Right atrium auricular region (tissue), 2 donors: ENCODE measurements around the gene MIDN. TPM values are rescaled to one million over a fixed set of nuclear protein-coding genes. Genes with fewer than 3 reads are reported as not detected.

Source experiments
- DNase-seq: peaks from one replicate; pipeline ENCODE4 v3.0.0-alpha.2; 2019; ENCODE audit warnings: low spot score
- H3K27ac ChIP-seq, 2 donors: fragments of 200-600 bp; sonication (generic); 1 replicate in 1 of 2; 2 replicates in 1 of 2; pipeline ENCODE4 v1.5.1; 2016 to 2019
- H3K27me3 ChIP-seq, 2 donors: fragments of 200-600 bp; sonication (generic); one replicate each; pipeline versions ENCODE4 v1.5.1 to v1.6.0; 2017 to 2019
- H3K36me3 ChIP-seq: fragments of 200-600 bp; sonication (generic); one replicate; pipeline ENCODE4 v1.5.1; 2016
- H3K4me1 ChIP-seq, 2 donors: fragments of 200-600 bp; sonication (generic); one replicate each; pipeline versions ENCODE4 v1.5.1 to v1.6.0; 2017 to 2019
- H3K4me3 ChIP-seq, 2 donors: fragments of 200-600 bp; sonication (generic); 1 replicate in 1 of 2; 2 replicates in 1 of 2; pipeline ENCODE4 v1.5.1; 2017 to 2019; ENCODE audit warnings: mild to moderate bottlenecking in 1 of 2, moderate library complexity in 1 of 2
- H3K9me3 ChIP-seq, 2 donors: fragments of 200-600 bp; sonication (generic); one replicate each; pipeline ENCODE4 v1.5.1; 2019
- total RNA-seq, 2 donors: library from RNA; depleted of rRNA; stranded (reverse); fragments of >200 nt; gene quantifications; one replicate each; pipeline ENCODE4 v1.1.0, GENCODE V29; 2016
- TF ChIP-seq, protein P1 (sequence below), 2 donors: fragments of 200-600 bp; sonication (generic); IDR thresholded peaks; one replicate each; pipeline ENCODE4 v1.5.1; 2019; ENCODE audit warnings: antibody characterized with exemption in 2 of 2

Gene MIDN
- total RNA-seq, 2 donors from 2014 or later, result 42.1 to 42.2 TPM

DNA sequence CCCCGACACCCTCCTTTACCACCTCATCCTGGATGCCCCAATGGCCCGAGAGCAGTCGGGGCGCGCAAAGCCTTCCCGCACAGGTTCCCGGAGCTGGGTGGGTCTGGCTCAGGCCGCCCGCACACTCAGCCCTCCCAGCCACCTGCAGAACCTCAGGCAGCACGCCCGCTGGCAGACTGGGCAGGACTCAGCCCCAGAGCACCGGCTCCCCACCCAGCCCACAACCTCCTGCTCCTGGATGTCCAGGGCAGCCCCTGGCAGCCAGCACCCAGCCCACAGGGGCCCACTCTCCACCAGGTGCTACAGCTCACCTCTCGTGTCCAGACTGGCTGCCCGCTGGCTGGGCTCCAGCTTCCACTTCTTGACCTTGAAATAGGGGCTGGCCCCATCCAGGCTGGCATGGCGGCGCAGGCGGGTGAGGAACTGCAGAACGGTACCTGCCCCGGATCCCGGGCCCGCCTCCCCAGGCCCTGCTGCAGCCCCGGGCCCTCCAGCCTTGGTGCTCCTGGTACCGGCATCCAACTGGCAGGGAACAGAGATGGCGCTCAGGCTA is 15.2 kb upstream of the MIDN start:
- Histone ChIP-seq H3K27me3 (no peaks in the 10 kb centered on the region), H3K4me1 (peaks cover 0 to 32% of the 10 kb centered on the region in 2 donors), H3K9me3 (no peaks in the 10 kb centered on the region), H3K27ac (peak overlapping the region; percentile 60 to 70), H3K4me3 (no peak overlapping the region), H3K36me3 (peaks cover 1% of the 10 kb centered on the region)
- no peak for DNase-seq
- TF ChIP-seq, protein P1, sequence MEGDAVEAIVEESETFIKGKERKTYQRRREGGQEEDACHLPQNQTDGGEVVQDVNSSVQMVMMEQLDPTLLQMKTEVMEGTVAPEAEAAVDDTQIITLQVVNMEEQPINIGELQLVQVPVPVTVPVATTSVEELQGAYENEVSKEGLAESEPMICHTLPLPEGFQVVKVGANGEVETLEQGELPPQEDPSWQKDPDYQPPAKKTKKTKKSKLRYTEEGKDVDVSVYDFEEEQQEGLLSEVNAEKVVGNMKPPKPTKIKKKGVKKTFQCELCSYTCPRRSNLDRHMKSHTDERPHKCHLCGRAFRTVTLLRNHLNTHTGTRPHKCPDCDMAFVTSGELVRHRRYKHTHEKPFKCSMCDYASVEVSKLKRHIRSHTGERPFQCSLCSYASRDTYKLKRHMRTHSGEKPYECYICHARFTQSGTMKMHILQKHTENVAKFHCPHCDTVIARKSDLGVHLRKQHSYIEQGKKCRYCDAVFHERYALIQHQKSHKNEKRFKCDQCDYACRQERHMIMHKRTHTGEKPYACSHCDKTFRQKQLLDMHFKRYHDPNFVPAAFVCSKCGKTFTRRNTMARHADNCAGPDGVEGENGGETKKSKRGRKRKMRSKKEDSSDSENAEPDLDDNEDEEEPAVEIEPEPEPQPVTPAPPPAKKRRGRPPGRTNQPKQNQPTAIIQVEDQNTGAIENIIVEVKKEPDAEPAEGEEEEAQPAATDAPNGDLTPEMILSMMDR (IDR thresholded peaks at IDR 0.05), result no peak

DNA sequence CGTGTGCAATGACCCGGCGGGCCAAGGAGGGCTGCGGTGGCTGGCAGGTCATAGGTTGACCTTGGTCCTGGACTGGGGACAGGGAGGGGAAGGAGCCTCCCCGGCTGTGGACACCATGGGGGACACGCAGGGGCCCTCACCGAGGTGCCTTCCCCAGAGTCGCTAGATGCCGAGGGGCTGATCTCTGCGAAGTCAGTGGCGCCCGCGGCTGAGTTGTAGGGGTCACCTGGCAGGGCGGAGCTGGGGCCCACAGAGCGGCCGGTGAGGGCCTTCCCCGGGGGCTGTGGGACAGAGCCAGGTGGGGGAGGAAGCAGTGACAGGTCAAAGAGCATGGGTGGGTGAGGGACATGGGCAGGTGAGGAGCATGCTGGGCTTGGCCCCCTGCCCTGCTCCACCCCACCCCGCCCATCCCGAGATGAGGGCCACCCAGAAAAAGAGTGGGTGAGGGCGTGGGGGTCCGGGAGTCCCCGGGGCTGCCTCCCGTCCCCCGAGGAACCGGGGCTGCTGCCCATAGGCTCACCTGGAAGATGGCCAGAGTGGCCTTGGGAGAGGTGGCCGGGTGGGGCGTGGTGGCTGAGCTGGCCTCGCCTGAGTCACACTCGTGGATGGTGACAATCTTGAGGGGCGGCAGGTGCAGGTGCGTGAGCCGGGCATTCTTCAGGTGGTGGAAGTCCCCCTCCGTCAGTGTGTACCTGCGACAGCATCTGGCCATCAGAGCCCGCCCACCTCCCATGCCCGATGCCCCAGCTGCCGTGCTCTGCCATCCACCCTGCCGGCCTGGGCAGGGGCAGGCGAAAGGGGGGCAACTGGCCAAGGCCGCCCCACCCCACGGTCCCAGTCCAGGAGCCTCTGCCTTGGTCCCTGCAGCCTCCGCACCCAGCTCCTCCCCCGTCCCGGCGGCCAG is 14.1 kb upstream of the MIDN start:
- no peak for DNase-seq
- no peaks in the 10 kb centered on the region for H3K36me3 ChIP-seq
- peaks cover 0 to 35% of the 10 kb centered on the region in 2 donors for H3K4me1 ChIP-seq
- H3K9me3 ChIP-seq, result no peaks in the 10 kb centered on the region
- TF ChIP-seq, protein P1 (IDR thresholded peaks at IDR 0.05), result no peak
- no peaks in the 10 kb centered on the region for H3K27me3 ChIP-seq
- no peak overlapping the region for H3K27ac ChIP-seq
- H3K4me3 ChIP-seq, result no peak overlapping the region

DNA sequence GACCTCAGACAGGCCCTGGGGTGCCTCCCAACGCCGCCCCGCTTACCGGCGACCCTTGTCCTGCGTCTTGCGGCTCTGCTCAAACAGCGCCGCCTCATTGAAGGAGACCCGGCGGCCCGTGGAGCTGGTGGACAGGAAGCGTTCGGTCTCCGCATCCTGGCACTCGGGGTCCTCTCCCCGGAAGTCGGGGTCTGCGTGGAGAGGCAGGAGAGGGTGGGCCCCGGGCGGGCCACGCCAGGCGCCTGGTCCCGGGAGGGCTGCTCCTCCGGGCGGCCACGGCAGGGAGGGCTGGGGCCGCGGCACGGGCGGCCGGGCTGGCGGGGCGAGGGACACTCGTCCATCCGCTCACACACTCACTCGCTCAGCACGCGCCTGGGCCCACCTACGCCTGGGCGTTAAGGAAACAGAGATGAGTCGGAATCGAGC is 13.4 kb upstream of the MIDN start:
- Histone ChIP-seq H3K36me3 (no peaks in the 10 kb centered on the region), H3K27me3 (no peaks in the 10 kb centered on the region), H3K9me3 (no peaks in the 10 kb centered on the region), H3K27ac (no peak overlapping the region), H3K4me1 (peaks cover 0 to 38% of the 10 kb centered on the region in 2 donors), H3K4me3 (no peak overlapping the region)
- TF ChIP-seq, protein P1 (IDR thresholded peaks at IDR 0.05), result no peak
- no peak for DNase-seq

DNA sequence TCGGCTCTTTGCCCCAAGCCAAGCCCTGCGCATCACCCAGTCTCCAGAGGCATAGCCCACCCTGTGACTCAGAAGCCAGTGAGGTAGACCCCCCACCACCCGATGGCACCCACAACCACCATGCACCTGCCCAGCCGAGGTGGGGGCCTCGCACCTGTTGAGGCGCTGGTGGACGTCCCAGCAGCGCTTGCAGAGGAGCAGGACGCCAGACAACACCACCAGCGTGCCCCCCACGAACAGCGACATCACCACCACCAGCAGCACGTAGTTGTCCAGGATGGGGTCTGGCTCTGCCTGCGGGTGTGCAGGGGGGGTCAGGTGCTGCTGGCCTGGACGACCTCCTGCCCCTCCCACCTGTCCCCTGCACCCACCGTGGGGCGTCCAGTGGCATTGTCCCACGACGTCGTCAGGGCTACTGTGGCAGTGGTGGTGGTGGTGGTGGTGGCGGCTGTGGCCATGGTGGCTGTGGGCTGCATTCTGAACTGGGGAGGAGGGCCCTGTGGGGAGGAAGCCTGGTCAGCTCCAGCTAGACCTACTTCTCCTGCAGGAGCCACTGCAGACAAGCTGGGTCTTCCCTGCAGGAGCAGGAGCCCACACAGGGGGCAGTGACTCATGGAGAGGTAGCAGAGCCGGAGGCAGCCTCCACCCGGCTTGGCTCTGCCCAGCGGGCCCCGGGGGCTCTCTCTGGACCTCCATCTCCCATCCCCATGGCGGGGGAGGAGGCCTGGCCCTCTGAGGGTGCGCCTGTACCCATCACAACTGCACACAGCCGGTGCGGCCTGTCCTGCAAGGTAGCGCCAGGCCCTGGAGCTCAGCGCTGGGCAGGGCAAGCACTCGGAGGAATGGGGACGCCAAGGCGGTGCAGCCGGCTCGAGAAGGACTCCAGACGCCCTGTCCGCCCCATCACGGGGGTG is 12.5 kb upstream of the MIDN start:
- peaks cover 0 to 46% of the 10 kb centered on the region in 2 donors for H3K4me1 ChIP-seq
- no peak overlapping the region for H3K4me3 ChIP-seq
- no peak overlapping the region for H3K27ac ChIP-seq
- H3K27me3 ChIP-seq, result no peaks in the 10 kb centered on the region
- H3K9me3 ChIP-seq, result no peaks in the 10 kb centered on the region
- H3K36me3 ChIP-seq, result no peaks in the 10 kb centered on the region
- DNase-seq, result no peak
- TF ChIP-seq, protein P1 (IDR thresholded peaks at IDR 0.05), result no peak

DNA sequence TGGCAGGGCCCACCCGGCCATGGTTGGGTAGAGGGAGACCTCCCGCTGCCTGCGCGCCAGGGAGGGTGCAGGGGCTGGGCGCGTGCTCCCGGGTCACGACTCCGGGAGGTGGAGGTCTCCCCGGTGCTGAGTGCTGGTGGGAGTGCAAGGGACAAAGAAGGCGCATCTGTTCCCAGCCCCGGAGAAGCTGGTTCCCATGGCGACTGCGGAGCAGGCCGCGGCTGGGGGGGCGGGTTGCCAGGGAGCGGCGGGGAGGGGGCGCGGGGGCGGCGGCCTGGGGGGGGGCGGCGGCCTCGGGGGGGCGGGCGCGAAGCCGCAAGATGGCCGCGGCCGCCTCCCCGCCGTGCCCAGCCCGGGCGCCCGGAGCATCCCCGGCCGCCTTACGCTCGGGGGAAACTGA is 11.8 kb upstream of the MIDN start:
- Histone ChIP-seq H3K27ac (peak overlapping the region in 1 of 2 donors; percentile 67), H3K4me1 (peaks cover 0 to 50% of the 10 kb centered on the region in 2 donors), H3K4me3 (peak overlapping the region; percentile 44 to 70), H3K36me3 (no peaks in the 10 kb centered on the region), H3K9me3 (no peaks in the 10 kb centered on the region), H3K27me3 (no peaks in the 10 kb centered on the region)
- DNase-seq, result no peak
- TF ChIP-seq, protein P1 (IDR thresholded peaks at IDR 0.05), result no peak
